ENCODE measurements around the gene RNASE12.

- TF ChIP-seq POLR2AphosphoS5 (IDR thresholded peaks at IDR 0.05) (no peak), RAD21 (conservative IDR thresholded peaks at IDR 0.05) (no peak)
- TF ChIP-seq, protein P1, sequence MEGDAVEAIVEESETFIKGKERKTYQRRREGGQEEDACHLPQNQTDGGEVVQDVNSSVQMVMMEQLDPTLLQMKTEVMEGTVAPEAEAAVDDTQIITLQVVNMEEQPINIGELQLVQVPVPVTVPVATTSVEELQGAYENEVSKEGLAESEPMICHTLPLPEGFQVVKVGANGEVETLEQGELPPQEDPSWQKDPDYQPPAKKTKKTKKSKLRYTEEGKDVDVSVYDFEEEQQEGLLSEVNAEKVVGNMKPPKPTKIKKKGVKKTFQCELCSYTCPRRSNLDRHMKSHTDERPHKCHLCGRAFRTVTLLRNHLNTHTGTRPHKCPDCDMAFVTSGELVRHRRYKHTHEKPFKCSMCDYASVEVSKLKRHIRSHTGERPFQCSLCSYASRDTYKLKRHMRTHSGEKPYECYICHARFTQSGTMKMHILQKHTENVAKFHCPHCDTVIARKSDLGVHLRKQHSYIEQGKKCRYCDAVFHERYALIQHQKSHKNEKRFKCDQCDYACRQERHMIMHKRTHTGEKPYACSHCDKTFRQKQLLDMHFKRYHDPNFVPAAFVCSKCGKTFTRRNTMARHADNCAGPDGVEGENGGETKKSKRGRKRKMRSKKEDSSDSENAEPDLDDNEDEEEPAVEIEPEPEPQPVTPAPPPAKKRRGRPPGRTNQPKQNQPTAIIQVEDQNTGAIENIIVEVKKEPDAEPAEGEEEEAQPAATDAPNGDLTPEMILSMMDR (IDR thresholded peaks at IDR 0.05; ENCODE audit: poor library complexity, severe bottlenecking), result no peak
- TF ChIP-seq, protein P2, sequence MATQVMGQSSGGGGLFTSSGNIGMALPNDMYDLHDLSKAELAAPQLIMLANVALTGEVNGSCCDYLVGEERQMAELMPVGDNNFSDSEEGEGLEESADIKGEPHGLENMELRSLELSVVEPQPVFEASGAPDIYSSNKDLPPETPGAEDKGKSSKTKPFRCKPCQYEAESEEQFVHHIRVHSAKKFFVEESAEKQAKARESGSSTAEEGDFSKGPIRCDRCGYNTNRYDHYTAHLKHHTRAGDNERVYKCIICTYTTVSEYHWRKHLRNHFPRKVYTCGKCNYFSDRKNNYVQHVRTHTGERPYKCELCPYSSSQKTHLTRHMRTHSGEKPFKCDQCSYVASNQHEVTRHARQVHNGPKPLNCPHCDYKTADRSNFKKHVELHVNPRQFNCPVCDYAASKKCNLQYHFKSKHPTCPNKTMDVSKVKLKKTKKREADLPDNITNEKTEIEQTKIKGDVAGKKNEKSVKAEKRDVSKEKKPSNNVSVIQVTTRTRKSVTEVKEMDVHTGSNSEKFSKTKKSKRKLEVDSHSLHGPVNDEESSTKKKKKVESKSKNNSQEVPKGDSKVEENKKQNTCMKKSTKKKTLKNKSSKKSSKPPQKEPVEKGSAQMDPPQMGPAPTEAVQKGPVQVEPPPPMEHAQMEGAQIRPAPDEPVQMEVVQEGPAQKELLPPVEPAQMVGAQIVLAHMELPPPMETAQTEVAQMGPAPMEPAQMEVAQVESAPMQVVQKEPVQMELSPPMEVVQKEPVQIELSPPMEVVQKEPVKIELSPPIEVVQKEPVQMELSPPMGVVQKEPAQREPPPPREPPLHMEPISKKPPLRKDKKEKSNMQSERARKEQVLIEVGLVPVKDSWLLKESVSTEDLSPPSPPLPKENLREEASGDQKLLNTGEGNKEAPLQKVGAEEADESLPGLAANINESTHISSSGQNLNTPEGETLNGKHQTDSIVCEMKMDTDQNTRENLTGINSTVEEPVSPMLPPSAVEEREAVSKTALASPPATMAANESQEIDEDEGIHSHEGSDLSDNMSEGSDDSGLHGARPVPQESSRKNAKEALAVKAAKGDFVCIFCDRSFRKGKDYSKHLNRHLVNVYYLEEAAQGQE (IDR thresholded peaks at IDR 0.05; ENCODE audit: borderline replicate concordance), result no peak
Observed at GRCh38 chr14:20612403-20612802, 21.2 kb upstream of the RNASE12 start.
